HG02981 (cell line): ENCODE measurements around the gene PIK3R6.
"Not testable (repeated sequence)": the region's sequence is repeated elsewhere in the genome, so short reads cannot be mapped to it uniquely, and the experiment has no call there.

Experiments
- ATAC-seq: cut with Tn5 transposase; IDR thresholded peaks from one replicate; pipeline ENCODE4 v1.9.1; 2021; ENCODE audit warnings: mild to moderate bottlenecking, moderate library complexity; ENCODE audit not compliant: unreplicated experiment

The PIK3R6 gene

GRCh38 chr17:8830141-8830540 is 37.3 kb downstream of the PIK3R6 start:
- ATAC-seq: no peak

DNA sequence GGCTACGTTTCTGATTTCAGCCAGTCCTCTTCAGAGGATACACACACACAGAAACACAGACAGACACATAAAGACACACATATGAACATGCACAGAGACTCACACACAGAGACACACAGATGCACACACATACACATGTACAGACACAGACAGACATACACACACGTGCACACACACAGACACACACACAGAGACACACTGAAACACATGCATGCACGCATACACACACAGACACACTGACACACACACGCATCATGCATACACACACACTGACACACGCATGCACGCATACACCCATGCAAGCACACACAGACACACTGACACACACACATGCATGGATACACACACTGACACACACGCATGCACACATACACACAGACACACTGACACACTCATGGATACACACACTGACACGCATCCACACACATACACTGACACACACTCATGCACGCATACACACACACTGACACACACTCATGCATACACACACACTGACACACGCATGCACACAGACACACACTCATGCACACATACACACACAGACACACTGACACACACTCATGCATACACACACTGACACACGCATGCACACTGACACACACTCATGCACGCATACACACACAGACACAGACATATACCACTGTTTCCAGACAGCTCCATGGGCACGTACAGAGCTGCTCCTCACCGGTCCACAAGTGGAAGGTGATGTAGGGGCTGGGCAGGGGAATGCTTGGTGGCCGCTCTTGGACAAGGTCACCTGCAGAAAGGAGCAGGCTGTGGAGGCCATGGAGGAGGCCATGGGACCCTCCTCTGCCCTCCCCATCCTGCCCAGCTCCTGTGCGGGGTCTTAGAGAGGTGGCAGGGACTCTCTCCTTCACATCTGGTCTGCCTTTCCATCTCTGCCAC is 38.2 kb downstream of the PIK3R6 start:
- ATAC-seq: no peak

- ATAC-seq: no peak
Observed at GRCh38 chr17:8828517-8828875, 39.0 kb downstream of the PIK3R6 start.

DNA sequence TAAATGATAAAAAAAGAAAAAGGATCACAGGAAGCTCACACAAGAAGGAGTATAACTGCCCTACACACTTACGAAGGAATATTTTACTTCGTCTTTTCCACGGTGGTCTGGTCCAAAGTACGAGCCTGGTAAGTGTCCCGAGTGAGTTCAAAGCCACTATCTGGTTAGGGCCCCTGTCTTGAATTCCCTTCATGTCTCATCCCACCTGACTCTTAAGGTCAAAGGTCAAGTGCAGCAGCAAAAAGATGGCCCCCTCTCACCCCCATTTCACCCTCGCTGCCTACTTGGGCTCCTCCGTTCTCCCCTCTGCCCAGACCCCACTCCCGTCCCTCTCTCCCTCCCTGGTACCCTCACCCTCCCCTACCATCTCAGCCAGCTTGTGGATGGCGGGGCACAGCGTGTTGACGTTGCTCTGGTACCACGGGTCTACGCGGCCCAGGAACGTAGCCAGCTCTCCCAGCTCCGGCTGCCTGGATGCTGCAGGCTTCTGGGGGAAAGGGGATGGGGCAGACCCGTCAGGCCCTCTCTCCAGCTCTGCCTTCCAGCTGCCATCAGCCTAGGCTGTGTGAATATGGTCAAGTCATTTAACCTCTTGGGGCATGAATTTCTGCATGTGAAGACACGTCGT is 40.6 kb downstream of the PIK3R6 start:
- ATAC-seq: no peak

- ATAC-seq: no peak
Observed at GRCh38 chr17:8825802-8826201, 41.7 kb downstream of the PIK3R6 start.

- ATAC-seq: no peak
Observed at GRCh38 chr17:8823279-8823678, 44.2 kb downstream of the PIK3R6 start.

- ATAC-seq: no peak
Observed at GRCh38 chr17:8822401-8823035, 45.0 kb downstream of the PIK3R6 start.

DNA sequence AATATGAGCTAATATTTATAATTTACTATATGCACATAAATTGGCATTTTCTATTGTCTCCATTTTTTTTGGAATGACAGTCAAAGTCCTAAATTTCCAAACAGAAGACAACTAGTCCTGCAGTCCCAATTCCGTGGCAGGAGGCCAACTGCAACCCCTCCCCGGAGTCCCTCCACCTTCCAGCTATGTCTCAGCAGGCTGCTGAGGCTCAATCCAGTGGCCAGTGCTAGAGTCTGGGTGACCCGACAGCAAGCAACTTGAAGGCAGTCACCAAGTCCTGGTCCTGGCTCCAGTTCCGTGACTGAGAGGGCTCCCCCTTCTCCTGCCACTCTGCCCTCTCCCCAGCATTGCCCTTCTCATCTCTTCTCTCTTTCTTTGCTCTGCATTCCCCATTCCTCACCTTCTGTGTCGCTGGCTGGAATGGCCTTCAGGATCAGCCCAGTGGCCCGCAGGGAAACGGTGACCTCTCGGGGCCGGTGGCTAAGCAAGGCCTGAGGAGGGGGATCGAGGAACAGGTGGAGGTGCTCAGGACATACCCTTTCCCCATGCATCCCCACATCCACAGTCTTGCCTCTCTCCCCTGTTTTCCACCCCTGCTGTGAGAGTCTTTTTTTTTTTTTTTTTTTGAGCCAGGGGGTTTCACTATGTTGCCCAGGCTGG is 45.9 kb downstream of the PIK3R6 start:
- no peak for ATAC-seq

- ATAC-seq: no peak
Observed at GRCh38 chr17:8820311-8821010, 47.0 kb downstream of the PIK3R6 start.

GRCh38 chr17:8818654-8819330 is 48.7 kb downstream of the PIK3R6 start:
- ATAC-seq: no peak

- ATAC-seq: no peak
Observed at GRCh38 chr17:8818047-8818446, 49.4 kb downstream of the PIK3R6 start.

DNA sequence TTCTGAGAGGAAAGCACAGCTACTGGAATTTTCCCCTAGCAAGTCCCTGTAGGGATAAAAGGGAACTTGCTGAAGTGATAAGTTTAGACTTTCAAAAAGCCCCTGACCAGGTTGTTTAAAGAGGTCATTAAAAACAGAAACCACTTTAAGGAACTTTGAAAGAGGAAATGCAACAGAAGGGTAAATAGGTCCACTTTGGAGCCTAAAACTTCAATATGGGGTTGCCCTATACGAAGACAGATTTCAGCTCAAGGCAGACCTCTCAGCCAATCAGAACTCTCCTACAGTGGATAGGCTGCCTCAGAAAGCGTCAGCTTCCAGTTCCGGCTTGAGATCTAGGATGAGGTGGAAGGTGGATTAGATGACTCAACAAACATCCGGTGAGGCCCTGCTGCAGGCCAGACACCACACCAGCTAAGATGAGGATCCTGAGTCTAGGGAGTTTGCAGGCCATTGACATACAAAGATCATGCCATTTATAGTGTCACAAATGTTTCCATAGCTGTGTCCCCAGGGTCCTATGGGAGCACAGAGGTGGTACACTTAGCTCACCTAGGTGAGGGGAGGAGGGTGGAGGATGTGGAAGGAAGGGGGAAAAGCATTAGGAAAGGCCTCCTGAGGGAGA is 60.4 kb downstream of the PIK3R6 start:
- peak; percentile 93 for ATAC-seq

GRCh38 chr17:8806253-8806925 is 61.1 kb downstream of the PIK3R6 start:
- ATAC-seq: peak; percentile 14

DNA sequence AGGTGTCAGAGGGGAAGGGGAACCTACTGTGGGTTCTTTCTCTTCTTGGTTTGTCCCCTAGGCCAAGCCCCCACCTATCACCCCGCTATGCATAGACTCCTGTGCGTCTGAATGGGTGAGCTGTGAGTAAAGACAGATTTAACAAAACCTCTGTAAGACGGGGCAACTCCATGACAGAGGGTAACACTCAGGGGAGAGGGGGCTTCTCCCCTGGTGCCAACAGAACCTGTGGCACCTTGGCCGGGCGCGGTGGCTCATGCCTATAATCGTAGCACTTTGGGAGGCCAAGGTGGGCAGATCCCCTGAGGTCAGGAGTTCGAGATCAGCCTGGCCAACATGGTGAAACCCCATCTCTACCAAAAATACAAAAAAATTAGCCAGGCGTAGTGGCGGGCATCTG is 62.1 kb downstream of the PIK3R6 start:
- not testable (repeated sequence) for ATAC-seq

- no peak for ATAC-seq
Observed at GRCh38 chr17:8803531-8804420, 63.7 kb downstream of the PIK3R6 start.

GRCh38 chr17:8801135-8801840 is 66.2 kb downstream of the PIK3R6 start:
- ATAC-seq: no peak

- ATAC-seq: no peak
Observed at GRCh38 chr17:8800656-8801055, 66.8 kb downstream of the PIK3R6 start.
